Measurements from ENCODE around the gene SLC6A6.

SLC6A6 gene

DNA sequence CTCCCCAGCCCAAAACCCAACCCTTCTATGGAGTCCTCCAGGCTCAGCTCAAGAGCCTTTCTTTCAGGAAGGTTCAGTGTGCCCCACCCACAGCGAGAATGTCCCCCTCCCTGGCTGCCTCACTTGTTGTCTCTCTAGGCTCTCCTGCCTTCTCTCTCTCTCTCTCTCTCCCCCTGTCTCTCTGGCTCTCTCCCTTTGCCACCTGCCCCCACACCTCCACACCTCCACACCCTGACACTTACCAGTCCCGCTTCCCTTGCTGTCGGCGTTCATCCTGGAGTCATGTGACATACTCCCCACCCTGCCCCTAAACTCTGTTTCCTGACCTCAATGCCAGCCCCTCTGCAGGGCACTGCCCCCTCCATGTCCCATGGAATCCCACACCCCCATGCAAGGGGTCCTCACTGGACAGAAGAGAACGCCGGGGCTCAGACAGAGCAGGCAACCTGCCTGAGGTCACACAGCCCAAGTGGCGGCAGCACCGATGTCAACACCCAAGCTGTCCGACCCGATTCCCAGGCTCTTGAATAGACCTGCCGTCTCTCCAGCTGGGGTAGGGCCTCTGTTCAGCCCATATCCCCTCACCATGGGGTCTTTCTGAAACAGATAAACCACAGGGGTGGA, 28.5 kb upstream of the SLC6A6 start:
- no peak for DNase-seq

DNA sequence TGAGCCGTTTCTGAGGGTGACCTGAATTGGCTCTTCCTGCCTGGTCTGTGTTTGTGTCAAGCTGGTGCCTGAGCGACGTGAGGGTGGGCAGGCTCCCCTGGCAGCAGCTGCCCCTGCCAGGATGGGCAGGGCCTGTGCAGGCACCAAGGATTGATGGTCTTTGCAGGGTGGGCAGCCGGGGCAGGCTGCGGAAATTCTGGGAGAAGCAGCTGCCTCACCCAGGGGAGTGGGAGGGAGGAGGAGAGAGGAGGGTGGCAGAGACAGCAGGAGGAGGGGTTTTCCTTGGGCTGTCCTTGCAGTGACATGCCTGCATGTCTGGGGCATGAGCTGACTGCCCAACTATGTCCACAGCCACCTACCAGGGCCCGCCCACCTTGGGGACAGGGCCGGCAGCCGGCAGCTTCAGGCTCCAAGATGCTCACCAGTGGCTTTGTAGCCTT, 27.9 kb upstream of the SLC6A6 start:
- DNase-seq: peak in 1 of 2 experiments; percentile 56

DNA sequence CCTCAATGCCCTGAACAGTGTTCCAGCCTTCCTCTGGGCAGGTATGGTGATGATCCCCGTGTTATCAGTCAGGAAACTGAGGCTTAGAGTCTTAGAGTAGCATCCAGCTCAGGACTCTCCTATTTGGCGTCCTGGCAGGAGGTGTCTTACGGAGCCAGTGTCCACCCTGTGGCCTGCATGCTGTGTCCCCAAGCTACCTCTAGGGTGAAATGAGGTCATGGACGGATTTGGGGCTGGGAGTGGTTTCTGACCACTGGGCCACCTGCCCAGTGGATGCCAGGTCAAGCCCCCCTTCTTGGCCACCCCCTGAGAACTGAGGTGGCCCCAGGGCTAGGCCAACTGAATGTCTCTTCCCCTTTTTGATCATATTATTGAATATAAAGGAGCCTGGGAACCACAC, 27.2 kb upstream of the SLC6A6 start:
- DNase-seq: no peak

GRCh38 chr3:14376348-14377043, 25.9 kb upstream of the SLC6A6 start:
- no peak for DNase-seq

DNA sequence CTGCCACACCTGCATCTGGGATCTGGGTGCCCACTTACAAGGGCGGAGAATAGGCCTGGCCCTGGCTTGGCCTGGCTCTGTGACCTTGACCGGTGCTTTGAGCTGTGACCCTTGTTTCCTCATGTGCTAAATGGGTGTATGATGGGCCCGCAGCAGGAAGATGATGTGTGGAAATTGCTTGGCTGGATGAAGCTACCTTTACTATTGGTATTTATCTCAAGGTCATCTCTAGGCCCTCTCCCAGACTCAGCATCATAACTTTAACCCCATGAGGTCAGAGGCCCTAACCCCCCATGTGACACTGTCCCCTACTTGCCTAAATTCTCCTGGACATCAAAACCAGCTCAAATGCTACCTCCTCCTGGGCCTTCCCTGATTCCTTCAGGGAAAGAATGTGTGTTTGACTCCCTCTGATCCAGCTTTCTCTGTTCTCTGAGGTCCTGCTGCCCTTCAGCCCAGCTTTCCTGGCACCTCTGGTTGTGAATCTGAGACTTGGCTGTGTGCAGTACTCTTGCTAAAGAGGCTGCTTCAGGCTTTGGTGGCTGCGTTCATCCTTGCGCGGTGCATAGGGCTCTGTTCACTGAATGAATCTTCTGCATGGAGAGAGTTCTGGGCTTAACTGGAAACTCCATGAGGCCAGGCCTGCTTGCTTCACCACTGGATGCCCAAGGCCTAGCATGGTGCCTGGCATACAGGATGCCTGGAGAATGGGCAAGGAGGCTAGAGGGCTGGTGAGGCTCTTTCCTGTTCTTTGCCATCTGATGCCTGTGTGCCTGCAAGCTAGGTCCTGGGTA, 25.2 kb upstream of the SLC6A6 start:
- no peak for DNase-seq

- DNase-seq: no peak
Measured at GRCh38 chr3:14377838-14378169, 24.6 kb upstream of the SLC6A6 start.

- no peak for DNase-seq
Measured at GRCh38 chr3:14378415-14378814, 24.0 kb upstream of the SLC6A6 start.

GRCh38 chr3:14379843-14380242, 22.6 kb upstream of the SLC6A6 start:
- DNase-seq: peak; percentile 67 to 72

DNA sequence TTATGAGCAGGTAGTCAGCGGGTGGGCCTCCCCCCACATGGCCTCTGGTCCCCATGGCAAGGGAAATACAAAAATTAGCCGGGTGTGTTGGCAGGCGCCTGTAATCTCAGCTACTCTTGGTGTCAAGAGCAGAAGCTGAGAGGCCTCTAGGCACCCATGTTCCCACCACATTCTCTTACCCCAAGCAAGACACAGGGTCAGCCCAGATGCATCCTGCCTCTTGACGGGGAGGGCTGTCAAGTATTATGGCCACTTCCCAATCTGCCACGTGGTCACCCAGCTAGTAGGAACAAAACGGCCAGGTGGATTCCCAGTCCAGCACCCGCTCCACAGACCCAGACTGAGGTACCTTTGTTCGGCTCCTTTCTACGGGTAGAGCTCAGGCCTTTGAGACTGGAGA, 16.2 kb upstream of the SLC6A6 start:
- peak in 1 of 2 experiments; percentile 20 for DNase-seq

- DNase-seq: no peak
Measured at GRCh38 chr3:14388201-14388600, 14.2 kb upstream of the SLC6A6 start.

- no peak for DNase-seq
Measured at GRCh38 chr3:14389166-14389606, 13.2 kb upstream of the SLC6A6 start.

- no peak for DNase-seq
Measured at GRCh38 chr3:14389716-14390115, 12.7 kb upstream of the SLC6A6 start.

GRCh38 chr3:14391033-14391432, 11.4 kb upstream of the SLC6A6 start:
- DNase-seq: peak; percentile 87 to 91

- no peak for DNase-seq
Measured at GRCh38 chr3:14392231-14392630, 10.2 kb upstream of the SLC6A6 start.

- no peak for DNase-seq
Measured at GRCh38 chr3:14392803-14393319, 9.5 kb upstream of the SLC6A6 start.

- DNase-seq: no peak
Measured at GRCh38 chr3:14393440-14394106, 8.8 kb upstream of the SLC6A6 start.

DNA sequence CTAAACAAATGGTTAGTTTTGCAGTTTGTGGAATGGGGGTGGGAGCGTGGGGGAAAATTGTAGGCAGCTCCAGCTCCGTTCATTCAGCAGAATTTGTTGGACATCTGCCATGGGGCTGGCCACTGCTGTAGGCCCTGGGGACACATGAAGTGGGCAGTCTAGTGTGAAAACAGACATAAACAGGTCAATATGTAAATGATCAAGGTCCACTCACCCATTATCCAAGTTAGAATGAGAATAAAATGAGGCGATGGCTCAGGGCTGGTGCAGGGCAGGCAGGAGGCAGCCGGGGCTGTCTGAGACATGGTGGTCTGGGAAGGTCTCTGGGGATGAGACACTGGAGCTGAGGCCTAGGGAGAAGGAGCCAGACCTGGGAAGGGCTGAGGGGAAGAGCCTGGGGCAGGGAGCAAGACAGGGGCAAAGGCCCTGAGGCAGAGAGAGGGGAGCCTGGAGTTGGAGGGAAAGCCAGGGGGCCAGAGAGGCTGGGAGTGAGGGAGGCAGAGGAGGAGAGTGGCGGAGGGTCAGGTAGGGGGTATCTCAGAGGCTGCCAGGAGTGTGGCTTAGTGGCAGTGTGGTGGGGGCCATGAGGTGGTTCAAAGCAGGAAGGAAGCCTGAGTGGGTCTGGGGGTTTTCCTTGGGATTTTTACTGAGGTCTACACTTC, 6.2 kb upstream of the SLC6A6 start:
- DNase-seq: no peak

DNA sequence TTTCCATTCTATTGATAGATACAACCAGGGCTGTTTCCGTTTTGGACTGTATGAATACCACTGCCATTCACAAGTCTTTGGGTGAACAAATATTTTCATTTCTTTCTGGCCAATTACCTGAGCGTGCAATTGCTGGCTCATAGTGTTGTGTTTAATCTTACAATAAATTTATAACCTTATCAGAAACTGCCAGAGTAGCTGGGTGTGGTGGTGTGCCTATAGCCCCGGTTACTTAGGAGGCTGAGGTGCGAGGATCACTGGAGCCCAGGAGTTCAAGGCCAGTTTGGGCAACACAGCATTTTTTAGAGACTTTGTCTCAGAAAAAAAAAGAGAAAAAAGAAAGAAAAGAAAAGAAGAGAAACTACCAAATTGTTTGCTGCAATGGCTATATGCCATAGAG, 5.4 kb upstream of the SLC6A6 start:
- no peak for DNase-seq

DNA sequence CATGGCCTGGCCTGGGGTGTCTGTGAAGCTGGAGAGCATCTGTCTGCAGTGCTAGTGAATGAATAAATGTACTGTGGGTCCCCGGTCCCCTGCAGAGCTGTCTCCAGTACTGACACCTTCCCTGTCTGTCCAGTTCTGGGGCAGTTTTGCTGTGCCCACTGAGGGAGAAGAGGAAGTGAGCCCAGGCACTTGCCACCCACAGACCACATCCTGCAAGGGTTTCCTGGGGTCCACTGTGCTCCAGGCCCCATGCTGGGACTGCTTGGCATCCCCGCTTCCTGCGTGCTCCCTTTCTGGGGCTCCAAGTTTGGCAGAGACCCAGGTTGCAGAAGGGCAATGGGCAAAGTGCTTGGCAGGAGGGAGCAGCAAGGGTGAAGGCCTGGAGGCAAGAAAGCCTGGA, 4.9 kb upstream of the SLC6A6 start:
- DNase-seq: no peak

GRCh38 chr3:14397940-14398796, 4.2 kb upstream of the SLC6A6 start:
- no peak for DNase-seq

DNA sequence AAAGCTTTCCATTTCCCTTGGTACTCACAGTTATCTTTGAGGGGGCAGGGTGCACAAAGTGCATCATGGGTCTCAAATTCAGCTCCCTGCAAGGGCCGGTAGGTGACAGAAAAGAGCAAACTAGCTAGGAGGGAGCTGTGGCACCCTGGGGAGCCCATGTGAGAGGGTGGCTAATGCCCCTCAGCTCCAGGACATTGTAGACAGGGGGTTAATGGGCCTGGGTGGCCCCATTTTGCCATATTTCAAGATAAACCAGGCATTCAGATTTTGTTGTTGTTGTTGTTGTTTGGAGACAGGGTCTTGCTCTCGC, 3.7 kb upstream of the SLC6A6 start:
- no peak for DNase-seq
